ENCODE results near the gene SHC4.

DNA sequence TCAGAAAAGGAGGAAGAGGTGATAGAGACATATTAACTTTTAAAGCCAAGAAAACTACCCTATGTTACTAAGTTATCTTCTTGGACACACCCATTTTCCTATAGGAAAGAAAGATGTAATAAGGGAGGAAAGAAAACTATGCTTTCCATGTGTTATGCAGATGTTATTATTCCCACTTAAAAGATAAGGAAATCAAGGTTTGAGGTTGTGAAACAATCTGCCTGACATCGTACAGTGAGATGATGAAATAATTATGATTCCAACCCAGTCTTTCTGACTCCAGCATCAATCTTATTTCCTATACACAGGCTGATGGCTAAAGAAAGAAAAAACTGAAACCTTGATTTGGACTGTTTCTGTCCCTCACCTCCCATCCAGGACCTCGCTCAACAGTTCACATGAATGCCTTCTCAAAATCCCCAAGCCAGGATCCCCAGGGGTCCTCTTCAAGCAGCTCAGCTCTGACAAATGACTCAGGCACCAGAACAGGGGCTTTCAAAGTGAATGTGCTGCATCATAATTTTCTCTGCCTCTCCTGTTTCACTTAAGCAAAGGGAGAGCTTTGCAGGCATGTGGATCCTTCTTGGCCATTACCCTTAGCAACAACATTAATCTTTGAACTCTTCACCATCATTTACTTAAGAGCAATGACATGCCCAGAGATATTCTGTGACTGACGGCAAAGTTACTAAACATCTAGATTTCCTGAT lies 98.2 kb downstream of the SHC4 start:
- TF ChIP-seq CTCF (IDR thresholded peaks at IDR 0.05) (no peak), SP1 (CRISPR knock-in tag; conservative IDR thresholded peaks at IDR 0.05) (no peak), CREB1 (CRISPR knock-in tag; IDR thresholded peaks at IDR 0.05) (no peak), JUN (CRISPR knock-in tag; IDR thresholded peaks at IDR 0.05) (no peak), ZNF121 (CRISPR knock-in tag; IDR thresholded peaks at IDR 0.05) (no peak), ZNF317 (CRISPR knock-in tag; IDR thresholded peaks at IDR 0.05; ENCODE audit: borderline replicate concordance, low read depth) (no peak), FOXP4 (CRISPR knock-in tag; IDR thresholded peaks at IDR 0.05) (no peak)
- TF ChIP-seq, protein P1, sequence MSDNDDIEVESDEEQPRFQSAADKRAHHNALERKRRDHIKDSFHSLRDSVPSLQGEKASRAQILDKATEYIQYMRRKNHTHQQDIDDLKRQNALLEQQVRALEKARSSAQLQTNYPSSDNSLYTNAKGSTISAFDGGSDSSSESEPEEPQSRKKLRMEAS (CRISPR knock-in tag; IDR thresholded peaks at IDR 0.05): no peak
- TF ChIP-seq, protein P2, sequence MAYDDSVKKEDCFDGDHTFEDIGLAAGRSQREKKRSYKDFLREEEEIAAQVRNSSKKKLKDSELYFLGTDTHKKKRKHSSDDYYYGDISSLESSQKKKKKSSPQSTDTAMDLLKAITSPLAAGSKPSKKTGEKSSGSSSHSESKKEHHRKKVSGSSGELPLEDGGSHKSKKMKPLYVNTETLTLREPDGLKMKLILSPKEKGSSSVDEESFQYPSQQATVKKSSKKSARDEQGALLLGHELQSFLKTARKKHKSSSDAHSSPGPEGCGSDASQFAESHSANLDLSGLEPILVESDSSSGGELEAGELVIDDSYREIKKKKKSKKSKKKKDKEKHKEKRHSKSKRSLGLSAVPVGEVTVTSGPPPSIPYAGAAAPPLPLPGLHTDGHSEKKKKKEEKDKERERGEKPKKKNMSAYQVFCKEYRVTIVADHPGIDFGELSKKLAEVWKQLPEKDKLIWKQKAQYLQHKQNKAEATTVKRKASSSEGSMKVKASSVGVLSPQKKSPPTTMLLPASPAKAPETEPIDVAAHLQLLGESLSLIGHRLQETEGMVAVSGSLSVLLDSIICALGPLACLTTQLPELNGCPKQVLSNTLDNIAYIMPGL (CRISPR knock-in tag; IDR thresholded peaks at IDR 0.05): no peak
